ENCODE results near the gene RPTOR.
A peak's percentile ranks its signal among the peaks of the same experiment; 100 is the strongest.

DNA sequence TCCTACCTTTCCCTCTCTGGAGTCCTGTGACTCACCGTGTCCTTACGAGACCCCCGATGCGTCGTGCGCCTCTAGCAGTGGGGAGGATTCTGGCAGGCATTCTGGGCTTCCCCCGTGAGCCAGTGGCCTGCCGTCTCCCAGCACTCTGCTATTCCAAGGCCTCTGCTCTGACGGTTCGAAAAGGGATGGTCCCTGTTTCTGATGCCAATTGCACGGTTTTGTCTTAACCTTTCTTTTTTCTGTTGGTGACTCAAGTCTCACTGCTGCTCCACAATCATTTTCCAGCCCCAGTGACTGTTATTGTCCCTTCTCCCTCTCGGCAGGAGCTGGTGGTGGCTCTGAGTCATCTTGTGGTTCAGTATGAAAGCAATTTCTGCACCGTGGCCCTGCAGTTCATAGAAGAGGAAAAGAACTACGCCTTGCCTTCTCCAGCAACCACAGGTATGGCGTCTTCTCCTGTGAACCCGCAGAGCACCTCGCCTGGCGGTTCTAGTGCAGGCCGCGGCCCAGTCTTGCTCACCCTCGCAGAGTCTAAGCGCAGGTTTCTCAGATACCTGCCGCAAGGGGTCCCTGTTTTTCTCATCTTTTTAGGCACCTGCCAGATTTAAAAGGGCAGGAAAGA is 346.9 kb downstream of the RPTOR start:
- TF ChIP-seq, protein P1, sequence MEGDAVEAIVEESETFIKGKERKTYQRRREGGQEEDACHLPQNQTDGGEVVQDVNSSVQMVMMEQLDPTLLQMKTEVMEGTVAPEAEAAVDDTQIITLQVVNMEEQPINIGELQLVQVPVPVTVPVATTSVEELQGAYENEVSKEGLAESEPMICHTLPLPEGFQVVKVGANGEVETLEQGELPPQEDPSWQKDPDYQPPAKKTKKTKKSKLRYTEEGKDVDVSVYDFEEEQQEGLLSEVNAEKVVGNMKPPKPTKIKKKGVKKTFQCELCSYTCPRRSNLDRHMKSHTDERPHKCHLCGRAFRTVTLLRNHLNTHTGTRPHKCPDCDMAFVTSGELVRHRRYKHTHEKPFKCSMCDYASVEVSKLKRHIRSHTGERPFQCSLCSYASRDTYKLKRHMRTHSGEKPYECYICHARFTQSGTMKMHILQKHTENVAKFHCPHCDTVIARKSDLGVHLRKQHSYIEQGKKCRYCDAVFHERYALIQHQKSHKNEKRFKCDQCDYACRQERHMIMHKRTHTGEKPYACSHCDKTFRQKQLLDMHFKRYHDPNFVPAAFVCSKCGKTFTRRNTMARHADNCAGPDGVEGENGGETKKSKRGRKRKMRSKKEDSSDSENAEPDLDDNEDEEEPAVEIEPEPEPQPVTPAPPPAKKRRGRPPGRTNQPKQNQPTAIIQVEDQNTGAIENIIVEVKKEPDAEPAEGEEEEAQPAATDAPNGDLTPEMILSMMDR (IDR thresholded peaks at IDR 0.05; ENCODE audit: insufficient read depth, low read depth, low read length), result peak; percentile 4
- no peak for TF ChIP-seq EZH2 (IDR thresholded peaks at IDR 0.05; ENCODE audit: insufficient read depth, low read length)
